Liver (tissue), 3 donors: Measurements from ENCODE around the gene ELF4.

Source experiments
- RXRA ChIP-seq, 2 donors: IDR thresholded peaks; 2 replicates each; pipeline ENCODE4 v1.6.1; 2017 to 2018; ENCODE audit warnings: antibody characterized with exemption in 2 of 2, mild to moderate bottlenecking in 1 of 2
- TAF1 ChIP-seq: conservative IDR thresholded peaks from 2 replicates; pipeline ENCODE4 v1.6.1; 2016; ENCODE audit warnings: antibody characterized with exemption, mild to moderate bottlenecking
- YY1 ChIP-seq: IDR thresholded peaks from 2 replicates; pipeline ENCODE4 v1.6.1; 2016; ENCODE audit warnings: antibody characterized with exemption, mild to moderate bottlenecking
- TF ChIP-seq, protein P1 (sequence below): fragments of 150-350 bp; IDR thresholded peaks from 2 replicates; pipeline ENCODE4 v1.5.1; 2017; ENCODE audit warnings: improper control_type of control experiment, low read depth, low read length; ENCODE audit not compliant: missing input control
- donor health status: healthy.
- donor health status: healthy.

DNA sequence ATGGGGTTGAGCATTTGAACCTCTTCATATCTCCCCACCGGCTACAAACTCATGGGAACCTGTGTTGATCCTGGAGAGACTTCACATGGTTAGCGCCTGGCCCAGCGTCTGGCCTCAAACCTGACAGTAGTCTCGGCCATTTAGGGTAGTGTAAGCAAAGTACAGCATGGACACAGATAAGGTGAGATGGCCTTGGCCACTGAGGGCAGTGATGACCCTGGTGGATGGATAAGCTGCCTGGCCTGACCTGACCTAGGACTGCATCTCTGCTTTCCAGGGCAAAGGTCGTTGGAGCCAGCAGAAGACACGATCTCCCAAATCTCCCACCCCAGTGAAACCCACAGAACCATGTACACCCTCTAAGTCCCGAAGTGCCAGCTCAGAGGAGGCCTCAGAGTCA is 76.1 kb downstream of the ELF4 start:
- TF ChIP-seq, protein P1, sequence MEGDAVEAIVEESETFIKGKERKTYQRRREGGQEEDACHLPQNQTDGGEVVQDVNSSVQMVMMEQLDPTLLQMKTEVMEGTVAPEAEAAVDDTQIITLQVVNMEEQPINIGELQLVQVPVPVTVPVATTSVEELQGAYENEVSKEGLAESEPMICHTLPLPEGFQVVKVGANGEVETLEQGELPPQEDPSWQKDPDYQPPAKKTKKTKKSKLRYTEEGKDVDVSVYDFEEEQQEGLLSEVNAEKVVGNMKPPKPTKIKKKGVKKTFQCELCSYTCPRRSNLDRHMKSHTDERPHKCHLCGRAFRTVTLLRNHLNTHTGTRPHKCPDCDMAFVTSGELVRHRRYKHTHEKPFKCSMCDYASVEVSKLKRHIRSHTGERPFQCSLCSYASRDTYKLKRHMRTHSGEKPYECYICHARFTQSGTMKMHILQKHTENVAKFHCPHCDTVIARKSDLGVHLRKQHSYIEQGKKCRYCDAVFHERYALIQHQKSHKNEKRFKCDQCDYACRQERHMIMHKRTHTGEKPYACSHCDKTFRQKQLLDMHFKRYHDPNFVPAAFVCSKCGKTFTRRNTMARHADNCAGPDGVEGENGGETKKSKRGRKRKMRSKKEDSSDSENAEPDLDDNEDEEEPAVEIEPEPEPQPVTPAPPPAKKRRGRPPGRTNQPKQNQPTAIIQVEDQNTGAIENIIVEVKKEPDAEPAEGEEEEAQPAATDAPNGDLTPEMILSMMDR: no peak
- TF ChIP-seq YY1: no peak
- peak; percentile 25 to 68 for TF ChIP-seq RXRA (IDR thresholded peaks at IDR 0.05)
- TF ChIP-seq TAF1: no peak
